ENCODE measurements around the gene EPM2A.

The EPM2A gene

DNA sequence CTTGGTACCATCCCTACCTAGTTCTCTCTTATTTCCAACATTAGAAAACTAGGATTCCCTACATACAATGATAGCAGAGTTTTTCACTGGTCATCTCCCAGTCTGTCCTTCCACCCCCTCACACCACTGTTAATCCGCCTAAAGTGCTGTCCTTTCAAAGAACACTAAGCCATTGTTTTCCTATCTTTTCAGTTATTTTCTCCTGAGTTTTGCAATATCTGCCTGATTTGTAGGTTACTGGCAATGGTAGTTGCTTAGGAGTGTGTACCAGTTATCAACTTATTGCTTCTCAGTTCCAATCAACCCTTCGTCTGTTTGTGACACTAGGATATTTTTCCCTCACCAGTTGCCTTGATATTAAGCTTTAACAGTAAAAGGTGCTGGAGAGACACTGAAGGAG, 135.0 kb downstream of the EPM2A start:
- no peak for DNase-seq

DNA sequence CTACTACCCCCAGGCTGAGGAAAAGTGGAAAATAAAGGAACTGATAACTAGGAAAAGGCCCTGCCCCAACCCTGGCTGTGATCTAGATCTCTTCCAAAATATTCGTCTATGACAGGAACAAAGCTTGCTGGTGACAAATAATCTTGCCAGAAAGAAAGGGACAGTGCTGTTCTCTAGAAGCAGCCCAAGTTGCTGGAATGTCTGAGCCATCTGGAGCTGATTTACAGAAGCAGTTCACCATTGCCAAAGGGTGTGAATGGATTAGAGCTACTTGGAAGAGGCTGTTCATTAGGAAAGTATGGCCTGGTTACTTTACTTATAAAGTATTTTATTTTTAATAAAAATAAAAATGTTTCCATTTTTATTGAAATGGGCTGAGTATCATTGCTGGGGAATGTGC, 146.3 kb downstream of the EPM2A start:
- no peak for DNase-seq

DNA sequence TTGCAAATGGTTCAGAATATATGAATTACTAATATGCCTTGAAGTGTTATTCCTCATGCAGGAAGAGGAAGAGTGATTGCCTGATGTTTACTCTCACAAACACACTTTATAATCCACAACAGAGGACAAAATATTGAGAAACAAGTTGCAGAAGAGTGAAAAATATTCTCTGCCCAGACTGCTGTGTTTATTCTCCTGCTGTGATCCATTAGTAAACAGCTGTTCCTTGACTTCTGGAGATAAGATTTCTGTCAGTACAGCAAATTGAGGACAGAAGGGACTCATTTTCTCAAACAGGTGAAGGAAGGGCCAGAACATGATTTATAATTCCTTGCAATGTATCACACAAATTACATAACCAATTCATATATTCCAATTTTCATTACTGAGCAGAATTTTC, 148.0 kb downstream of the EPM2A start:
- DNase-seq: no peak

DNA sequence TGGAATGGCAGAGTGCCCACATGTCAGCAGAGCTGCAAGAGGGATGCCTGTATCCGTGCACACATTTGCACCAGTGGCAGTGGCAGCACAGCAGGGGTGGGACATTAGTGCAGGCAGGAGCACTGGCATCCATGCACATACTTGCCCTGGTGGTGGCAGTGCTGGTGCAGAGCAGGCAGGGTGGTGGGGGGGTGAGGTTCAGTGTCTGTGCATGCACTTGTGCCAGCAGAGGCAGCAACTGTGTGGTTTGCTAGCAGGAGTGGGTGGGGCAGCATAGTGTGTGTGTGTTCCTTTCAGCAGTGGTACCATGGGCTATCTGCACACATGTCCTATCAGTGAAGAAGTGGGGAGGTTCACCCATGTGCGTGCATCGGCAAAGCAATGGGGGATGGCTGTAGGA, 151.6 kb downstream of the EPM2A start:
- no peak for DNase-seq

Data from activated CD4-positive, CD25-positive, alpha-beta regulatory T cell (primary cell).